ENCODE measurements around the gene AK8. TPM values are rescaled to one million over a fixed set of nuclear protein-coding genes. Genes with fewer than 3 reads are reported as not detected.

Gene AK8
- total RNA-seq, 1 experiment from 2014 or later = not detected

GRCh38 chr9:132698989-132699388, 179.1 kb downstream of the AK8 start:
- CTCF ChIA-PET = no interaction called here
- no TSS peak for BruUV-seq (replicated peaks)

DNA sequence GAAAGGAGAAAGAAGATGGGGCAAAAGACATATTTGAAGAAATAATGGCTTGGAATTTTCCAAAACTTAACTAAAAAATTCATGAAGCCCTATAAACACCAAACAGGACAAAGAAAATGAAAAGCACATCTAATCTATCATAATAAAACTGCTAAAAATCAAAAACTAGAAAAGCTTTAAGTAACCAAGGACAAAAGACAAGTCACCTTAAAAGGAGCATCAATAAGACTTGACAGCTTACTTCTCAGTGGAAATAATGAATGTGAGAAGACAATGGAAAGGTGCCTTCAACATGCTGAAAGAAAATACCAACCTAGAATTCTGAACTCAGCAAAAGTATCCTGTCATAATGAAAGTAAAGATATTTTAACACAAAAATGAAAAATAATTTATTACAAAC, 180.9 kb downstream of the AK8 start:
- intact Hi-C loops (cut with micrococcal nuclease; ENCODE audit: unreplicated experiment) = no loop called here
- BruUV-seq (replicated peaks) = no TSS peak
- peaks cover 19% of the 10 kb centered on the region for H3K9me3 ChIP-seq (ENCODE audit: low read depth, low read length, poor library complexity, severe bottlenecking)
- POLR2A ChIA-PET (ENCODE audit: low non-redundant PET) = no interaction called here
- H3K4me1 ChIP-seq (ENCODE audit: insufficient read depth, low read length, poor library complexity, severe bottlenecking) = no peaks in the 10 kb centered on the region
- CTCF ChIA-PET = no interaction called here
- H3K27me3 ChIP-seq (replicated peaks; ENCODE audit: insufficient read depth, low read depth, low read length, poor library complexity) = no peaks in the 10 kb centered on the region
- no peak overlapping the region for H3K27ac ChIP-seq (ENCODE audit: low read depth, low read length, poor library complexity, severe bottlenecking)
- H3K36me3 ChIP-seq (ENCODE audit: insufficient read depth, low read length, poor library complexity, severe bottlenecking) = peaks cover 4% of the 10 kb centered on the region
- DNase-seq (ENCODE audit: low spot score) = no peak
- no peak overlapping the region for H3K4me3 ChIP-seq (ENCODE audit: low read depth, low read length, poor library complexity, severe bottlenecking)
- TF ChIP-seq EZH2 (IDR thresholded peaks at IDR 0.05; ENCODE audit: borderline replicate concordance, low read depth, low read length, poor library complexity, severe bottlenecking) (no peak), CTCF (conservative IDR thresholded peaks at IDR 0.05; ENCODE audit: low read depth, low read length) (no peak)

More at GRCh38 chr9:132698989-132699388, 179.1 kb downstream of the AK8 start:
- TF ChIP-seq EZH2 (IDR thresholded peaks at IDR 0.05; ENCODE audit: borderline replicate concordance, low read depth, low read length, poor library complexity, severe bottlenecking) (no peak), CTCF (conservative IDR thresholded peaks at IDR 0.05; ENCODE audit: low read depth, low read length) (no peak)
- intact Hi-C loops (cut with micrococcal nuclease; ENCODE audit: unreplicated experiment) = no loop called here
- Histone ChIP-seq H3K36me3 (ENCODE audit: insufficient read depth, low read length, poor library complexity, severe bottlenecking) (no peaks in the 10 kb centered on the region), H3K4me3 (ENCODE audit: low read depth, low read length, poor library complexity, severe bottlenecking) (no peak overlapping the region), H3K27me3 (replicated peaks; ENCODE audit: insufficient read depth, low read depth, low read length, poor library complexity) (no peaks in the 10 kb centered on the region), H3K27ac (ENCODE audit: low read depth, low read length, poor library complexity, severe bottlenecking) (no peak overlapping the region), H3K4me1 (ENCODE audit: insufficient read depth, low read length, poor library complexity, severe bottlenecking) (no peaks in the 10 kb centered on the region), H3K9me3 (ENCODE audit: low read depth, low read length, poor library complexity, severe bottlenecking) (peaks cover 30% of the 10 kb centered on the region)
- peak; percentile 35 for DNase-seq (ENCODE audit: low spot score)
- POLR2A ChIA-PET (ENCODE audit: low non-redundant PET) = no interaction called here

- Histone ChIP-seq H3K9me3 (ENCODE audit: low read depth, low read length, poor library complexity, severe bottlenecking) (peaks cover 19% of the 10 kb centered on the region), H3K4me3 (ENCODE audit: low read depth, low read length, poor library complexity, severe bottlenecking) (no peak overlapping the region), H3K27me3 (replicated peaks; ENCODE audit: insufficient read depth, low read depth, low read length, poor library complexity) (no peaks in the 10 kb centered on the region), H3K36me3 (ENCODE audit: insufficient read depth, low read length, poor library complexity, severe bottlenecking) (peaks cover 34% of the 10 kb centered on the region), H3K4me1 (ENCODE audit: insufficient read depth, low read length, poor library complexity, severe bottlenecking) (no peaks in the 10 kb centered on the region), H3K27ac (ENCODE audit: low read depth, low read length, poor library complexity, severe bottlenecking) (no peak overlapping the region)
- POLR2A ChIA-PET (ENCODE audit: low non-redundant PET) = no interaction called here
- CTCF ChIA-PET = no interaction called here
- no peak for TF ChIP-seq EZH2 (IDR thresholded peaks at IDR 0.05; ENCODE audit: borderline replicate concordance, low read depth, low read length, poor library complexity, severe bottlenecking)
- TF ChIP-seq CTCF (conservative IDR thresholded peaks at IDR 0.05; ENCODE audit: low read depth, low read length) = 0 out of 2 replicates have a peak, but pooled peaks have one; percentile 12
- DNase-seq (ENCODE audit: low spot score) = no peak
- intact Hi-C loops (cut with micrococcal nuclease; ENCODE audit: unreplicated experiment) = no loop called here
- BruUV-seq (replicated peaks) = no TSS peak
These were observed 183.9 kb downstream of the AK8 start for GRCh38 chr9:132694144-132694543.
